HL-60 (cell line): ENCODE results near the gene ANKRD49.

Experiments used
- CTCF ChIP-seq: IDR thresholded peaks from one replicate; pipeline ENCODE4 v1.5.1; 2011; ENCODE audit warnings: low read length, control low read depth, inconsistent platforms; ENCODE audit not compliant: insufficient read depth
- POLR2AphosphoS5 ChIP-seq: IDR thresholded peaks from 2 replicates; pipeline ENCODE4 v1.6.1; 2012; ENCODE audit warnings: low read depth
- REST ChIP-seq: IDR thresholded peaks from 2 replicates; pipeline ENCODE4 v1.6.1; 2012; ENCODE audit warnings: low read depth; ENCODE audit not compliant: insufficient replicate concordance

- TF ChIP-seq CTCF (no peak), POLR2AphosphoS5 (no peak), REST (no peak)
Measured at GRCh38 chr11:94536386-94536785, 42.6 kb downstream of the ANKRD49 start.
